SIG-M5 (cell line): ENCODE results near the gene PCDHGB5.
"Not testable (repeated sequence)": the region's sequence is repeated elsewhere in the genome, so short reads cannot be mapped to it uniquely, and the experiment has no call there.

ENCODE experiments used
- DNase-seq: peaks from one replicate; lab custom pipeline; 2025; lab: John Stamatoyannopoulos, UW

The PCDHGB5 gene

GRCh38 chr5:141412854-141413539 lies 15.2 kb downstream of the PCDHGB5 start, which contains the start of gene PCDHGA10:
Gene PCDHGA10 (plus strand): TSS chr5:141412987. CDS start chr5:141413176, 189 bp downstream.
- DNase-seq = no peak

- no peak for DNase-seq
These were observed 15.9 kb downstream of the PCDHGB5 start for GRCh38 chr5:141413540-141414069.

- DNase-seq = not testable (repeated sequence)
These were observed 17.0 kb downstream of the PCDHGB5 start for GRCh38 chr5:141414548-141415274.

- DNase-seq = not testable (repeated sequence)
These were observed 17.5 kb downstream of the PCDHGB5 start for GRCh38 chr5:141415275-141415618.

- not testable (repeated sequence) for DNase-seq
These were observed 19.9 kb downstream of the PCDHGB5 start, which contains the start of gene PCDHGB7 for GRCh38 chr5:141417494-141418172. Gene PCDHGB7 (plus strand): TSS chr5:141417677. CDS start chr5:141417860, 183 bp downstream.

- DNase-seq = no peak
These were observed 21.5 kb downstream of the PCDHGB5 start for GRCh38 chr5:141419074-141419880.

GRCh38 chr5:141420855-141421488 lies 23.2 kb downstream of the PCDHGB5 start, which contains the start of gene PCDHGA11:
Gene PCDHGA11 (plus strand): TSS chr5:141421051. CDS start chr5:141421228, 177 bp downstream.
- no peak for DNase-seq

- DNase-seq = no peak
These were observed 23.7 kb downstream of the PCDHGB5 start for GRCh38 chr5:141421489-141421855.

GRCh38 chr5:141422742-141423291 lies 25.1 kb downstream of the PCDHGB5 start:
- DNase-seq = no peak

GRCh38 chr5:141427783-141428426 lies 30.2 kb downstream of the PCDHGB5 start:
- DNase-seq = no peak

- no peak for DNase-seq
These were observed 32.8 kb downstream of the PCDHGB5 start, which contains the start of gene PCDHGA12 for GRCh38 chr5:141430332-141431113. Gene PCDHGA12 (plus strand): TSS chr5:141430507. CDS start chr5:141430760, 253 bp downstream.

- no peak for DNase-seq
These were observed 33.5 kb downstream of the PCDHGB5 start for GRCh38 chr5:141431286-141431685.

GRCh38 chr5:141432308-141432707 lies 34.6 kb downstream of the PCDHGB5 start:
- not testable (repeated sequence) for DNase-seq

- not testable (repeated sequence) for DNase-seq
These were observed 35.0 kb downstream of the PCDHGB5 start for GRCh38 chr5:141432726-141433125.

GRCh38 chr5:141434006-141434405 lies 36.3 kb downstream of the PCDHGB5 start:
- no peak for DNase-seq

- DNase-seq = no peak
These were observed 39.5 kb downstream of the PCDHGB5 start for GRCh38 chr5:141437221-141437620.

GRCh38 chr5:141439411-141440141 lies 41.8 kb downstream of the PCDHGB5 start:
- no peak for DNase-seq

- no peak for DNase-seq
These were observed 42.6 kb downstream of the PCDHGB5 start for GRCh38 chr5:141440341-141440740.
